IPS-18a (cell line): ENCODE data around the gene ZDHHC11.
"Not testable (repeated sequence)": the region's sequence is repeated elsewhere in the genome, so short reads cannot be mapped to it uniquely, and the experiment has no call there.

ENCODE experiments used
- H3K27ac ChIP-seq: one replicate; pipeline ENCODE4 v1.5.1; 2013; ENCODE audit warnings: low read length
- H3K27me3 ChIP-seq: one replicate; pipeline ENCODE4 v1.6.1; 2013; ENCODE audit warnings: mild to moderate bottlenecking, low read length; ENCODE audit not compliant: control insufficient read depth, insufficient read depth
- H3K36me3 ChIP-seq: one replicate; pipeline ENCODE4 v1.6.1; 2013; ENCODE audit warnings: low read depth, low read length; ENCODE audit not compliant: control insufficient read depth
- H3K4me1 ChIP-seq: one replicate; pipeline ENCODE4 v1.6.1; 2013; ENCODE audit warnings: low read depth, low read length; ENCODE audit not compliant: control insufficient read depth
- H3K4me3 ChIP-seq: one replicate; pipeline ENCODE4 v1.5.1; 2013; ENCODE audit warnings: low read length
- H3K9ac ChIP-seq: one replicate; pipeline ENCODE4 v1.6.1; 2013; ENCODE audit warnings: mild to moderate bottlenecking, low read length, moderate library complexity
- H3K9me3 ChIP-seq: one replicate; pipeline ENCODE4 v1.6.1; 2013; ENCODE audit warnings: low read depth, low read length; ENCODE audit not compliant: control insufficient read depth

The ZDHHC11 gene

DNA sequence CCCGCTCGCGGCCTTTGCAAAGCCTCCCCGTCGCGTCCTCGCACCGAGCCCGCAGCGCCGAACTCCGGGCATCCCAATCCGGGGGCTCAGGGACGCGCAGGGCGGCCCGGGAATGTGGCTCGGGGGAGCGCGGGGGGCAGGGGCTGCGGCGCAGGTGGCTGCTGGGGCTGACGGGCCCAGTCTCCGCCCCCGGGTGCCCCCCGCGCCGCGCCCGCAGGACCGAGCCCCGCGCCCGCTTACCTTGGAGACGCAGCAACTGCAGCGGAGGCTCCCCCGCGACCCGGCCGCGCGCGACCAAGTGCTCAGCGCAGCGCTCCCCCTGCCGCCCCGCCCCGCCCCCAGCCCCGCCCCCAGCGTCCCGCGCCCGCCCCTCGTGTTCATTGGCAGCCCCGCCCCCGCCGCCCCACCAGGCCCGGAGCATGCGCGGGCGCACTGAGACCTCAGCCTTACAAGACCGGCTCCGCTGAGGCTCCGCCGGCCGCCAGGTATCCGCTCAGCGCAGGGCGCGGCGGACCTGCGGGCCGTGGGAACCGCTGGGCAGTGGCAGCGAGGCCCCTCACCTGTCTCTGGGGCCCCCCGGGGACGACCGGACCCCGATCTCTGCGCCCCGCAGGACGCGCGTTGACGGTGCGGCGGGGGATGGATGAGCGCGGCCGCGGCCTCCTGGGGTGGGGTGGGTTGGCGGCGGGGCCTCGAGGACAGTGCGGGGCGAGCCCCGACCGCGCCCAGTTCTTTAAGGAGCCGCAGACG lies 66.2 kb downstream of the ZDHHC11 start, which contains the start of gene ZDHHC11B:
TSS of gene ZDHHC11B (minus strand) at position 302 of the 750 bp plus-strand sequence. CDS start 17,810 bp downstream, outside the sequence.
- H3K4me1 ChIP-seq, H3K9ac ChIP-seq, H3K9me3 ChIP-seq, H3K36me3 ChIP-seq, H3K27ac ChIP-seq: not testable (repeated sequence)
- Histone ChIP-seq H3K27me3 (peaks cover 16% of the 10 kb centered on the region), H3K4me3 (peak within 1 kb of the TSS; percentile 51)

- not testable (repeated sequence) for H3K36me3 ChIP-seq, H3K9me3 ChIP-seq, H3K9ac ChIP-seq, H3K27ac ChIP-seq, H3K4me1 ChIP-seq
- Histone ChIP-seq H3K27me3 (peaks cover 16% of the 10 kb centered on the region), H3K4me3 (peak overlapping the region; percentile 37)
These were observed 66.8 kb downstream of the ZDHHC11 start for GRCh38 chr5:783881-784427.

DNA sequence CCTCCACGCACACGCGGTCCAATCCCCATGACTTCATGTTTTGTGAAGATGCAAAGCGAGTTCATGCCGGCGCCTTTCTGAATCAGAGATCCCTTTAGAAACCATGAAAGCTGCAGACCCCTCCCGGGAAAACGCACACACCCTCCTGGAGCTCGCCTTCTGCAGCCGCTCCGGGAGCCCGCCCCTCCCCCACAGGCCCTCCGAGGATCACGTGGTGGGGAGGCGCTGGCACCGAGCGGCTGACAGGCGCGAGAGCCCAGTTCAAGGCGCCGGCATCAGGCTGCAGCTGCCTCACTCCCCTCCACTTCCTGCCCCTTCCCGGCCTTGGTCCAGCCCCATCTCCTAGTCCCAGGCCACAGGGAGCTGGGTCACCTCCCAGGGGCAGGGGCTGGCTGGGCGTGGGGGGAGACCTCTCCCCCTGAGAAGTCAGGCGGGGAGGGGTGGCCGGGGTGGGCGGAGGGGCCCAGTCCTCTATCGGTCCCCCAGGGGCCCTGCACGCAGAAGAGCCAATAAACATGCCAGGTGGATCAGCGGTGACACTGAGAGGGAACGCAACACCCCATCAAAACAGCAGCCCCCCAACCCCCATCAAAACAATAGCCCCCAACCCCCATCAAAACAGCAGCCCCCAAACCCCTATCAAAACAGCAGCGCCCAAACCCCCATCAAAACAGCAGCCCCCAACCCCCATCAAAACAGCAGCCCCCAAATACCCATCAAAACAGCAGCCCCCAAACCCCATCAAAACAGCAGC lies 67.6 kb downstream of the ZDHHC11 start:
- peaks cover 16% of the 10 kb centered on the region for H3K27me3 ChIP-seq
- not testable (repeated sequence) for H3K9me3 ChIP-seq, H3K27ac ChIP-seq, H3K9ac ChIP-seq, H3K4me3 ChIP-seq, H3K4me1 ChIP-seq, H3K36me3 ChIP-seq

DNA sequence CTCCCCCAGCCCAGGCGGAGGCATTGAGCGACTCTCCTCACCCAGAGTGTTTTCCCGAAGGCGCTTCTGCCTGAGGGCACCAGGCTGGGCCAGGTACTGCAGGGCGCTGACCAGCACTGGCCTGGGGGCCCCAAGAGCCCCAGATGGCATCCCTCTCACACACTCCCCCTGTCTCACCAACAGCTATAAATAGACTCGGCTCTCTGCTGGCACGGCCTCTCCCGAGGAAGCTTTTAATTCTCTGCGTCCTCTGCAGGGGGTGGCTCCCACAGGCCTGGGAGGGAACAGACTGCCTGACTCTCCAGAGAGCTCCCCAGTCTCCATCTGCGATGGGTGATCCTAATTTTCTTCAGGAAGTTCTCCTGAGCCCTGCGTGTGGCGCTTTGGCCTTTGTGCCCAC lies 68.4 kb downstream of the ZDHHC11 start:
- H3K4me1 ChIP-seq, H3K27ac ChIP-seq, H3K4me3 ChIP-seq, H3K36me3 ChIP-seq, H3K9me3 ChIP-seq, H3K9ac ChIP-seq: not testable (repeated sequence)
- H3K27me3 ChIP-seq: peaks cover 16% of the 10 kb centered on the region

- H3K4me3 ChIP-seq, H3K27ac ChIP-seq, H3K9ac ChIP-seq, H3K9me3 ChIP-seq, H3K4me1 ChIP-seq, H3K36me3 ChIP-seq: not testable (repeated sequence)
- peaks cover 14% of the 10 kb centered on the region for H3K27me3 ChIP-seq
These were observed 70.2 kb downstream of the ZDHHC11 start for GRCh38 chr5:780571-780970.

DNA sequence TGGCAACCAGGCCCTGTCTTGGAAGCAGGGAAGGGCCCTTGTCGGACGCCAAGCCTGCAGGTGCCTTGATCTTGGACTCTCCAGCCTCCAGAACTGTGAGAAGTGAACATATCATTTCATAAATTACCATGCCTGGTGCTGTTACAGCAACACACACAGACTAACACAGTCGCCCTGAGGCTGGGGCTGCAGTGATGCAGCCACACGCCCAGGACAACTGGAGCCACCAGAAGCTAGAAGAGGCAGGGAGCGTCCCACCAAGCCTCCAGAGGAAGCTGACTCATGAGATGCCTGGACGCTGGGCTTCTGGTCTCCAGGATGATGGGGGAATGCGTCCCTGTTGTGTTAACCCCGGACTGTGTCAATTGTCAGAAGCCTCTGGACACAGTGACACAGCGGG lies 71.8 kb downstream of the ZDHHC11 start:
- H3K27ac ChIP-seq, H3K9me3 ChIP-seq, H3K27me3 ChIP-seq, H3K4me1 ChIP-seq, H3K9ac ChIP-seq, H3K4me3 ChIP-seq, H3K36me3 ChIP-seq: not testable (repeated sequence)

DNA sequence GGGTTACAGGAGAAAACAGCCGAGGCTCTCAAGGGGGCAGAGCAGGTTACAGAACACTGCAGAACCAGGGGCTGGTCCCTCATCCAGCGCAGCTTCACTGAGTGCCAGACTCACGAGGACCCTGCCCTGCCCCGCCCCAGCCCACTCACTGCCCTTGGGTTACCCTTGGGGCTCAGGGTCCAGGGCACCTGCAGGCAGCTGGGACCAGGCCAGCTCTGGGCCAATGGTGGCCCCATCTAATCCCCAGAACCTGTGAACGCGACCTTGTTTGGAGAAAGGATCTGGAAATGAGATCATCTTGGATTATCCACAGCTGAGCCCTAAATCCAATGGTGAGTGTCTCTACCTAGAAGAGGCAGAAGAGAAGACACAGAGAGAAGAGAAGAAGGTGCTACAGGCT lies 72.4 kb downstream of the ZDHHC11 start:
- not testable (repeated sequence) for H3K9ac ChIP-seq, H3K4me1 ChIP-seq, H3K27ac ChIP-seq, H3K9me3 ChIP-seq, H3K4me3 ChIP-seq, H3K36me3 ChIP-seq, H3K27me3 ChIP-seq

- no peaks in the 10 kb centered on the region for H3K36me3 ChIP-seq
- H3K9me3 ChIP-seq: no peaks in the 10 kb centered on the region
- no peaks in the 10 kb centered on the region for H3K27me3 ChIP-seq
- no peak overlapping the region for H3K9ac ChIP-seq
- H3K4me3 ChIP-seq: no peak overlapping the region
- H3K4me1 ChIP-seq: no peaks in the 10 kb centered on the region
- H3K27ac ChIP-seq: no peak overlapping the region
These were observed 73.0 kb downstream of the ZDHHC11 start for GRCh38 chr5:777756-778161.

GRCh38 chr5:776862-777711 lies 73.7 kb downstream of the ZDHHC11 start:
- Histone ChIP-seq H3K4me1 (no peaks in the 10 kb centered on the region), H3K9ac (no peak overlapping the region), H3K4me3 (no peak overlapping the region), H3K36me3 (no peaks in the 10 kb centered on the region), H3K27ac (no peak overlapping the region), H3K27me3 (no peaks in the 10 kb centered on the region), H3K9me3 (no peaks in the 10 kb centered on the region)

DNA sequence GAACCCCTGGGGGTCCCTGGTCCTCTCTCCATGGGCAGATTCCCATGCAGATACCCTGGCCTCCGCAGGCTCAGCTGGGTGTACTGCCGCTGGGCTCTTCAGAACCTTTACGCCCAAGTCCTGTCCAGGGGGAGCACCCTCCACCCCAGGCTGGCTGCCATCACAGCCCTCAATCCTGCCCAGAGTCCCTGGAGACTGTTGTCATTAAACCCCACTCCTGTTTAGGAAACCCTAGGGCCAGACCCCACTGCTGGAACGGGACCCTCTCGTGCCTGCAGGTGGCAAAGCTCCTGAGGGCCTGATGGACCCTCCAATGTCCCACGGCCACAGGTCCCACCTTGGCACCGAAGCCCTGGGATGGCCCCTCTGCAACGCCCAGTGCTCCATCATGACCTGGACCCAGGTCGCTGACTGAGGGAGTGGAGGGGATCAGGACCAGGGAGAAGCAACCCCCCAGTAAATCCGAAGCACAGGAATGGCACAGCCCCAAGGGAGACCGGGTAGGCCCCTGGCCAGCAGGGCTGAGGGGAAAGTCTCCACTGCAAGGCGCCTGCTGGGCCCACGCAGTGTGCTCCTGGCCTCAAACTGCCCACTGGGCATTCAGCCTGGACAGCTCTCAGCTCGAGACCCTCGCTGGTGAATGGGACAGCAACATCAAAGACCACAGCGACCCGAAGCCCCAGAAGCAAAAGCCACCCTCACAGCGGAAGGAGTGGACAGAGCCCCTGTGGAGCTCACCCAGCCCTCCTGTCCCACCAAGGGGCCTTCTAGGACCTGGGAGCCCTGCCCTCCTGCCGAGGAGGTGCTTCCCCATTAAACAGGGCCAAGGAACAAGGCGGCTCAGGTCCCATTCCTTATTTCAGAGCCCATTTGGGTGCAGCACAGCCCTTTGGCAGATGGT lies 74.6 kb downstream of the ZDHHC11 start:
- Histone ChIP-seq H3K4me1 (no peaks in the 10 kb centered on the region), H3K9me3 (no peaks in the 10 kb centered on the region), H3K4me3 (no peak overlapping the region), H3K27me3 (no peaks in the 10 kb centered on the region), H3K36me3 (no peaks in the 10 kb centered on the region), H3K27ac (no peak overlapping the region), H3K9ac (no peak overlapping the region)

DNA sequence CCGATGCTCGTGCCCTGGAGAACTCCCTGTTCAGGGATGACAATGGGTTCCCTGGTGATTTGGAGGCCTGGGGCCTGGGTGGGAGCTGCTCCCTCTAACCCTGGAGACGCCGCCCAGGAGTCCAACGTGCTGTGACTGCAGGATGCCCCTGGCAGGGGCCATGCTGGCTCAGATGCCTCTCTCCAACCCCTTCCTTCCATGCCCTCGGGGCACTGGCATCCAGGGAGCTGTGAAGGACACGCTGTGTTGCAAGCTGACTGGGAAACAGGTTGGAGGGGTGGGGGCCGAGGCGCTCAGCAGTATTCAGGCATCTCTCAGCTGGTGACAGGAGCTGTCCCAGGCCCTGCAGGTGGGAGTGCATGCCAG lies 75.2 kb downstream of the ZDHHC11 start:
- not testable (repeated sequence) for H3K36me3 ChIP-seq, H3K9me3 ChIP-seq, H3K4me3 ChIP-seq, H3K4me1 ChIP-seq, H3K27me3 ChIP-seq, H3K9ac ChIP-seq, H3K27ac ChIP-seq
